HG02938 (cell line): ENCODE results near the gene YAE1.

Source experiments
- ATAC-seq: cut with Tn5 transposase; IDR thresholded peaks from one replicate; pipeline ENCODE4 v1.9.1; 2021; ENCODE audit warnings: mild to moderate bottlenecking, moderate library complexity; ENCODE audit not compliant: unreplicated experiment

The YAE1 gene

DNA sequence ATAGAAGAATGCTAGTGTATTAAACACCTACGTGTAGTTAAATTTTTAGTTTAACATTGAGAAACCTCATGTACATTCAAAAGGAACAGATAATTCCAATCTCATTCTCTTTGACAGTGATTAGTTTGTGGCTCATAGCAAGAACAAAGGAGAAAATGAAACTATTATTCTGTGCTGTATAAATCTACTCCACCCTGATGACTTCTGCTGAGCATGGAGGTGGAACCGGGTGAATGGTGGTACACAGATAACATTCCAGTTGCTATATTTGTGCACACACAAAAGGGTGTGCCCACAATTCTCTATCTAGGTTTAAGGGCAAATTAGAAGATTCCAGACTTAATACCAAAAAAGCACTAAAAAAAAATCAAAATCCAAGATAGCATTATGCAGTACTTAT is 40.1 kb downstream of the YAE1 start:
- ATAC-seq: no peak

GRCh38 chr7:39606941-39607340 is 40.7 kb downstream of the YAE1 start:
- ATAC-seq: no peak

DNA sequence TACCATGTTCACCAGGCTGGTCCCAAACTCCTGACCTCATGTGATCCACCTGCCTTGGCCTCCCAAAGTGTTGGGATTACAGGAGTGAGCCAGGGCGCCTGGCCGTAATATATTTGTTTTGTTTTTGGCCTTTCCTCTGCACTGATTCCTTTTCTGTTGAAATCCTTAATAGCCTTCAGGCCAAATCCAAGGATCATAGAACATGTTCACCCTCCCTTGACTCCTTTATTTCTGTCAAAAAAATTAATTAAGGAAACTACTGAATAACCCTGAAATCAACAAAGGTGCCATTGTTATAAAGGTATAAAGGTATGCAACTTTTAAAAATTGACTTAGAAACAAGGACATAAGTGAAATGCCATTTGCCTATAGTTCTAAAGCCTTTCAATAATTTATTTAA is 41.7 kb downstream of the YAE1 start:
- ATAC-seq: no peak

DNA sequence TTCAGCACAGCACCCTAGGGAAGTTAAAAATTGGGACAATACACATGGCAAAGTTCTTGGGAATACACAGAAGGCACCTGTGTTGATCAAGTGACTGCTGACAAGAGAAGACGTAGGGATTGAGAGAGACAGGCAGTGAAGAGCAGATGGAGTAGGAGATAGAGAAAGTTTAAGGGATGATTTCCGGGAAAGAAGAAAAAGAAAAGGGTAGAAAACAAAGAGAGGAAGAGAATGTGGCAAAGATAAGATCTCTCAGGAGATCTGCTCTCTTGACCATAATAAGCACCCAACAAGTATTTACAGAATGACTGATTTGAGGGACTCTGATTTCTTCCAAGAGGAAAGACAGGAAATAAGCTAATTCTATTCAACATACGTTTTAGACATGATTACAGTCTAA is 42.1 kb downstream of the YAE1 start:
- no peak for ATAC-seq

GRCh38 chr7:39609113-39609934 is 43.1 kb downstream of the YAE1 start:
- no peak for ATAC-seq

DNA sequence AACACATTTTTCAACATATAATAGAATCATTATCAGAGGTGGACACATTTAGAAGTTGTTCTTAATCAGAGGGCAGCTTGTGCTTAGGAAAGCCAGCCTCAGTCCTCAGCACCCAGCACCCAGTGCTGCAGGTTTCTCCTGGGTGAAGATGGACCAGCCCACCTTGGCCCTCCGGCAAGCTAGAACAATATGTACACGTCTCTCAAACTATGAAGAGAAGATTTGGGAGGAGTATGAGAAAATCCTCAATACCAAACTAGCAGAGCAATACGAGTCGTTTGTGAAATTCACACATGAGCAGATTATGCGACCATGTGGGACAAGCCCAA is 43.7 kb downstream of the YAE1 start:
- ATAC-seq: no peak

DNA sequence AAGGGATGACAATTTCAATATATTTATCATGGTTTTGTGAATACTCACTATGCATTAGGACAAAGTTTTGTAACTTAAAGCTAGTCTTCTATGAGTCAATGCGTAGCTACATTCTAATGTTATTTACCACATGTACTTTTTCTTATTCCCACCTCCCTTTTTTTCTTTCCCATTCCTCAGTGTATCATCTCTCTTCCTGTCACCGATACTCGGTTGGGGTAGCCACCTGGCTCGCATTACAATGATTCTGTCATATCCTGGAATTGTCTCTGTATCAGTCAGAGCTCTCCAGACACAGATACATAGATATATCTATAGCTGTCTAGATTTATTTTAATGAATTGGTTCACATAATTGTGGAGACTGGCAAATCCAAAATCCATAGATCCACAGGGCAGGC is 47.4 kb downstream of the YAE1 start:
- ATAC-seq: no peak

DNA sequence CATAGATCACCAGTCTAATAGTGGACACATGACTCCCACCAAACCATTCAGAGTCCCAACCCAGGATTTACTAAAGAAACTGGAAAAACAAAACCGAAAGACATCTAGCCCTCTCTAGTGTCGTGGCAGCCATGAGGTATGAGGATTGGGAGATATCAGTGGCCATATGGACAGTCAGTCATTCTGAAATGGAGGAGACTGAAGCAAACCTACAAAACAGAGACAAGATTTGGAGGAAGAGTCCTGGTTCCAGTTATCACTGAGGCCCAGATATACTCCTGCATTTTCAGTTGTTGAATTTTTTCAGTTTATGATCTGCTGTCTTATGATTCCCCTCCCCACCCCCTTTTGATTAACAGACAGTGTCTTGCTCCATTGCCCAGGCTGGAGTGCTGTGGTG is 48.1 kb downstream of the YAE1 start:
- ATAC-seq: no peak

DNA sequence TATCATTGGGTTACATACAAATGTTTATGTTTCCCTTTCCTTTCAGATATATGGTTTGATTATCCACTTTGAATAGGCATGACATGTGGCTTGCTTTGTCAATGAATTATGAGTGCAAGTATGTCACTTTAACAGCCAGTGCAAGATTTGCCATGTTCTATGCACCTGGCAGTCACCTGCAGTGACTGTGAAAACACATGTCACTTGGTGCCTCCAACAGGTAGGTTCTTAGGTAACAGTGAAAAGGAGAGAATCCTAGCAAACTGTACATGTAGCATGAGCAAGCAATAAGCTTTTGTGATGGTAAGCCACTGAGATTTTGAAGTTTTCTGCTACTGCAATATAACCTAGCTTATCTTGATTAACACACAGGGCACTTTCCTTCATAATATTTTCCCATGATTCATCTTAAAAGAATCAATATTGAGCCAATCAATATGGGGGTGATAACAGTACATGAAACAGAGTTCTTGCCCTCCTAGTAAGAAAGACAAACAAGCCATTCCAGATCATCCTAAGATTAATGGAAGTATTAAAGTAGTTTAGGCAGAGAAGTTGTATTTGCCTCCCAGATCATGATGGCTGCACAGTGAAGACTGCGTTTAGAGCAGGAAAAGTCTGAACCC is 49.3 kb downstream of the YAE1 start:
- ATAC-seq: no peak

- ATAC-seq: no peak
Measured at GRCh38 chr7:39616138-39616537, 49.9 kb downstream of the YAE1 start.

GRCh38 chr7:39617005-39617404 is 50.8 kb downstream of the YAE1 start:
- no peak for ATAC-seq

DNA sequence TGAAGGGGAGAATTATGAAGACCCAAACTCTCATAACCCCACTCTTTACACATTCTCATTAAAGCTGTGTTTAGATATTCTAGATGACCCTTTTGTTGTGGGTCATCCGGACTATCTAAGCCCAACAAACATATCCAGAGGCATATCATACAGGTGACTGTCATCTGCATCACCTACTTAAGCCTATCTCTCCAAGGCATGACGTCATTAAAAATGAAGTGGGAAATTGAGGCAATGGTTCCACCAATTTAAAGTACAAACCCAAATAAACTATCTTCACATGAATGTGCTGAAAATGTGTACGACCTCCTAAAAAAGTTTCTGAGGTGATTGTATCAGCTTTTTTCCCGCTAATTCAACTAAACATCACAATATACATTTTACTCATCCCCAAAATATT is 52.7 kb downstream of the YAE1 start:
- no peak for ATAC-seq

- no peak for ATAC-seq
Measured at GRCh38 chr7:39620486-39620885, 54.3 kb downstream of the YAE1 start.

DNA sequence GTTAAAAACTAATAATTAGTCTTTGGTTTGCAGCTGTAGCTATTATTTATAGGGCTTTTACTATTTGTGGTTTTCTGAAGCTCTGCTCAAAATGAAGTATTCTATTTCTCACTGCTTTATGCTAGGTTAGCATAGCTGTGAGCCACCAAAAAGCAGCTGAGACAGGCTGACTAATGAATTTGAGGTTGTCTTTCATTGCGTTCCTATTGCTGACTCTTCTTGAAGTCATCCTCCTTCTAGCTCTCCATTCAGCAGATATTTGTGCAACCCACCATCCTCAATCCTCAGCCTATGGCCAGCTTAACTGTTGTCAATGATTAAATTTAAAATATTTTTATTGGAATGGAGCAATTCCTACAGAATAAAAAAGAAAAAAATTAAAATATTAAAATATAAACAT is 55.1 kb downstream of the YAE1 start:
- no peak for ATAC-seq

DNA sequence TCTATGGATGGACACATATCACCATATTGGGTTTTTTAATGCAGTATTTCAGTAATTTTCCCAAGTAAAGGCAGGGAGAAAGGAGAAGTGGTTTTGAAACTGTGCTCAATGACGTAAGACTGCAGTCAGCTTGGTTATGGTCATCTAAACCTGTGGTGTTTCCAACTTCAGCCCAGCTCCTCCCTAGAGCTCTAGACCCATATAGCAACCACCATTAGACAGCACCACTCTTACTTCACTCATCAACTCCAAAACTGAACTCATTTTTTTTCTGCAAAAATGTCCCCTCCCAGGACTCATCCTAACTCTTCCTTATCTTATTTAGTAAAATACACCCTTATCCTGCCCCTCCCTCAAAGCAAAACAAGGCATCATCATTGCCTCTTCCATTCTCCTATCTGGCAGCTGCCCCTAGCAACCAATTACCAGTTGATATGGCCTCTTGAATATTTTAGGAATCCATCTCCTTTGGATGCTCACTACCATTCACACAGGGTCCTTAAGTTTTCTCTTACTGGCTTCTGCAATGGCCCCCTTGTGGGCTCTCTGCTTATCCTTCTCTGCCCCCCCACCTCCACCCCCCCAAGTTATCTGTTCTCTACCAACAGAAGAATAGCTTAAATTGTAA is 55.7 kb downstream of the YAE1 start:
- ATAC-seq: peak; percentile 24
